Upper lobe of left lung (tissue), 6 donors: ENCODE data around the gene CNN2. TPM values are rescaled to one million over a fixed set of nuclear protein-coding genes. Genes with fewer than 3 reads are reported as not detected.

ENCODE experiments used
- ATAC-seq, 2 donors: fragments of 200-7000 bp; cut with Tn5 transposase; one replicate each; pipeline ENCODE4 v1.9.1; 2022; ENCODE audit warnings: mild to moderate bottlenecking in 2 of 2, moderate library complexity in 2 of 2; ENCODE audit not compliant: low FRiP score in 2 of 2
- DNase-seq, 2 donors: peaks; one replicate each; pipeline ENCODE4 v3.0.0-alpha.2; 2019 to 2020
- H3K27ac ChIP-seq, 4 donors: fragments of 200-600 bp; sonication (generic); one replicate each; pipeline ENCODE4 v1.5.1; 2016 to 2019
- H3K27me3 ChIP-seq, 4 donors: fragments of 200-600 bp; sonication (generic); one replicate each; pipeline ENCODE4 v1.5.1; 2017 to 2019
- H3K36me3 ChIP-seq, 4 donors: fragments of 200-600 bp; sonication (generic); one replicate each; pipeline ENCODE4 v1.5.1; 2016 to 2019
- H3K4me1 ChIP-seq, 4 donors: fragments of 200-600 bp; sonication (generic); one replicate each; pipeline ENCODE4 v1.5.1; 2018 to 2019
- H3K4me3 ChIP-seq, 4 donors: fragments of 200-600 bp; sonication (generic); one replicate each; pipeline ENCODE4 v1.5.1; 2017 to 2019; ENCODE audit warnings: mild to moderate bottlenecking in 2 of 4, moderate library complexity in 1 of 4
- H3K9me3 ChIP-seq, 4 donors: fragments of 200-600 bp; sonication (generic); one replicate each; pipeline ENCODE4 v1.5.1; 2018 to 2019
- CTCF ChIP-seq, 6 experiments: fragments of 450-650 bp in 4 of 6; fragments of 200-600 bp in 2 of 6; sonication (generic) in 2 of 6; IDR thresholded peaks; one replicate each; pipeline ENCODE4 v1.5.1; 2016 to 2019; ENCODE audit warnings: antibody characterized with exemption in 6 of 6
- EP300 ChIP-seq, 4 donors: sonication (generic); formaldehyde crosslinking; IDR thresholded peaks; one replicate each; pipeline ENCODE4 v1.5.1; 2017; ENCODE audit warnings: antibody characterized with exemption in 4 of 4, control low read depth in 2 of 4
- POLR2A ChIP-seq, 4 donors: fragments of 450-650 bp; IDR thresholded peaks; one replicate each; pipeline ENCODE4 v1.5.1; 2016 to 2017; ENCODE audit warnings: antibody characterized with exemption in 4 of 4, mild to moderate bottlenecking in 2 of 4
- POLR2AphosphoS5 ChIP-seq, 2 donors: sonication (generic); formaldehyde crosslinking; IDR thresholded peaks; one replicate each; pipeline ENCODE4 v1.5.1; 2017; ENCODE audit warnings: antibody characterized with exemption in 2 of 2
- WGBS, 2 donors: methylation state at CpG; one replicate each; pipeline ENCODE4 v1.1.5; 2017 to 2018; 5-methylcytosine and 5-hydroxymethylcytosine counted together
- total RNA-seq, 6 donors: library from RNA; depleted of rRNA in 4 of 6; stranded (reverse); fragments of >200 nt in 4 of 6; gene quantifications; one replicate each; pipeline versions ENCODE4 v1.1.0 to v1.2.1, GENCODE V29; 2016 to 2021
- donor health status: DM: no; HTN: no; CAD: no; lungs with moderate emphysema.
- donor health status: DM: no; HTN: yes; CAD: no; lungs with severe emphysema.

Gene CNN2
- total RNA-seq, 6 donors from 2014 or later, result 98.1 to 262 (median 164) TPM

GRCh38 chr19:988510-988909 is 37.9 kb upstream of the CNN2 start:
- peaks cover 11 to 19% (median 15%) of the 10 kb centered on the region in 4 donors for H3K4me1 ChIP-seq
- peaks cover 0 to 62% (median 38%) of the 10 kb centered on the region in 4 donors for H3K36me3 ChIP-seq
- ATAC-seq, result no peak
- no peak overlapping the region for H3K27ac ChIP-seq
- no peaks in the 10 kb centered on the region for H3K9me3 ChIP-seq
- no peak for TF ChIP-seq EP300 (IDR thresholded peaks at IDR 0.05)
- TF ChIP-seq POLR2AphosphoS5 (IDR thresholded peaks at IDR 0.05), result no peak
- no peak for TF ChIP-seq CTCF (IDR thresholded peaks at IDR 0.05)
- no peak for TF ChIP-seq POLR2A (IDR thresholded peaks at IDR 0.05)
- DNase-seq, result no peak
- H3K27me3 ChIP-seq, result no peaks in the 10 kb centered on the region
- H3K4me3 ChIP-seq, result no peak overlapping the region
- 88 to 90% methylated on average over 10 to 15 of the region's 15 CpGs for WGBS, 2 donors

- no peak for DNase-seq
- Histone ChIP-seq H3K4me1 (peaks cover 7 to 13% (median 10%) of the 10 kb centered on the region in 4 donors), H3K27ac (no peak overlapping the region), H3K4me3 (no peak overlapping the region), H3K27me3 (no peaks in the 10 kb centered on the region), H3K9me3 (no peaks in the 10 kb centered on the region), H3K36me3 (peaks cover 0 to 72% (median 45%) of the 10 kb centered on the region in 4 donors)
- no peak for TF ChIP-seq EP300 (IDR thresholded peaks at IDR 0.05)
- peak in 2 of 6 experiments; percentile 8 to 9 for TF ChIP-seq CTCF (IDR thresholded peaks at IDR 0.05)
- WGBS, 2 donors, result 84 to 92% methylated on average over 11 to 19 of the region's 25 CpGs
- ATAC-seq, result no peak
Observed at GRCh38 chr19:989381-990081, 36.9 kb upstream of the CNN2 start.

- H3K4me3 ChIP-seq, result no peak overlapping the region
- peaks cover under 1 to 10% (median 7%) of the 10 kb centered on the region in 4 donors for H3K4me1 ChIP-seq
- no peak overlapping the region for H3K27ac ChIP-seq
- DNase-seq (peak in 1 of 2 donors; percentile 77), ATAC-seq (no peak)
- TF ChIP-seq CTCF (IDR thresholded peaks at IDR 0.05) (no peak), POLR2AphosphoS5 (IDR thresholded peaks at IDR 0.05) (no peak), POLR2A (IDR thresholded peaks at IDR 0.05) (no peak), EP300 (IDR thresholded peaks at IDR 0.05) (no peak)
- H3K9me3 ChIP-seq, result no peaks in the 10 kb centered on the region
- peaks cover 0 to 74% (median 45%) of the 10 kb centered on the region in 4 donors for H3K36me3 ChIP-seq
- WGBS, 2 donors, result 94% methylated on average over 19 of the region's 27 CpGs; no CpG with 5 or more reads in 1 of the 2 donors
- H3K27me3 ChIP-seq, result no peaks in the 10 kb centered on the region
Observed at GRCh38 chr19:990119-990571, 36.3 kb upstream of the CNN2 start.

- peaks cover 0 to 3% (median 0%) of the 10 kb centered on the region in 4 donors for H3K27me3 ChIP-seq
- H3K27ac ChIP-seq, result no peak overlapping the region
- H3K9me3 ChIP-seq, result no peaks in the 10 kb centered on the region
- WGBS, 2 donors, result 89 to 96% methylated on average over 9 to 15 of the region's 23 CpGs
- peaks cover 0 to 72% (median 45%) of the 10 kb centered on the region in 4 donors for H3K36me3 ChIP-seq
- H3K4me3 ChIP-seq, result no peak overlapping the region
- H3K4me1 ChIP-seq, result peaks cover 2 to 11% (median 9%) of the 10 kb centered on the region in 4 donors
- TF ChIP-seq POLR2A (IDR thresholded peaks at IDR 0.05) (no peak), CTCF (IDR thresholded peaks at IDR 0.05) (no peak), EP300 (IDR thresholded peaks at IDR 0.05) (no peak), POLR2AphosphoS5 (IDR thresholded peaks at IDR 0.05) (no peak)
- ATAC-seq (no peak), DNase-seq (no peak)
Observed at GRCh38 chr19:990746-991145, 35.7 kb upstream of the CNN2 start.
